HEK293T (cell line): ENCODE measurements around the gene NME9.

ENCODE experiments used
- ARNT ChIP-seq: fragments of 450-650 bp; IDR thresholded peaks from 2 replicates; pipeline ENCODE4 v1.6.1; 2017; ENCODE audit warnings: mild to moderate bottlenecking
- FOXA1 ChIP-seq: fragments of 450-650 bp; IDR thresholded peaks from 2 replicates; pipeline ENCODE4 v1.6.1; 2016; ENCODE audit warnings: mild to moderate bottlenecking
- FOXK2 ChIP-seq: fragments of 450-650 bp; IDR thresholded peaks from 2 replicates; pipeline ENCODE4 v1.6.1; 2016; ENCODE audit warnings: mild to moderate bottlenecking
- HDGF ChIP-seq: fragments of 450-650 bp; IDR thresholded peaks from 2 replicates; pipeline ENCODE4 v1.6.1; 2017; ENCODE audit warnings: antibody characterized with exemption, borderline replicate concordance
- L3MBTL2 ChIP-seq: fragments of 450-650 bp; conservative IDR thresholded peaks from 2 replicates; pipeline ENCODE4 v1.6.1; 2016; ENCODE audit warnings: mild to moderate bottlenecking
- NFRKB ChIP-seq: fragments of 450-650 bp; IDR thresholded peaks from 2 replicates; pipeline ENCODE4 v1.6.1; 2016; ENCODE audit warnings: mild to moderate bottlenecking, moderate library complexity
- SP1 ChIP-seq: fragments of 450-650 bp; IDR thresholded peaks from 2 replicates; pipeline ENCODE4 v1.6.1; 2017
- SUZ12 ChIP-seq: fragments of 450-650 bp; IDR thresholded peaks from 2 replicates; pipeline ENCODE4 v1.6.1; 2016; ENCODE audit warnings: mild to moderate bottlenecking
- TARDBP ChIP-seq: fragments of 450-650 bp; IDR thresholded peaks from 2 replicates; pipeline ENCODE4 v1.6.1; 2016
- ZNF384 ChIP-seq: fragments of 450-650 bp; IDR thresholded peaks from 2 replicates; pipeline ENCODE4 v1.6.1; 2016

DNA sequence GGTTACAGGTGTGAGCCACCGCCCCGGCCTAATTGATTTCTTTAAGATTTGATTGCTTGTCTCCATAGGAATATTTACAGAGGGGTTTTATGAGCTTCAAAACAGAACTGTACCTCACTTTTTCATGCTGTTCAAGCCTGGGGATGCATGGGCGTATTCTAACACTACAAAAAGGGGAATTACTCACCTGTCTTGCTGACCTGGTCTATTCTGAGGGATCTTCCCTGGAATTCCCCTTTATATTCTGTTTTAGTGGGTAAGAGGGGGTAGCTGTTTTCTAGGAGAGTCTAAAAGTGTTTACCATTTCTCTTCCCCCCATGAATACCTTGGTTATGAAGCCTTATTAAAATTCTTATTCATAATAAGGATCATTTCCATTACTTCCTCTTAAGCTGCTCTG is 48.1 kb downstream of the NME9 start:
- TF ChIP-seq FOXA1, result no peak
- no peak for TF ChIP-seq TARDBP
- no peak for TF ChIP-seq ARNT
- no peak for TF ChIP-seq FOXK2
- no peak for TF ChIP-seq NFRKB
- TF ChIP-seq SP1, result no peak
- no peak for TF ChIP-seq L3MBTL2
- no peak for TF ChIP-seq SUZ12
- TF ChIP-seq HDGF, result no peak
- TF ChIP-seq ZNF384, result no peak
